ENCODE data around the gene CNIH1. TPM values are rescaled to one million over a fixed set of nuclear protein-coding genes. Genes with fewer than 3 reads are reported as not detected.

The CNIH1 gene
- total RNA-seq, 1 donor from 2014 or later: 105 TPM

DNA sequence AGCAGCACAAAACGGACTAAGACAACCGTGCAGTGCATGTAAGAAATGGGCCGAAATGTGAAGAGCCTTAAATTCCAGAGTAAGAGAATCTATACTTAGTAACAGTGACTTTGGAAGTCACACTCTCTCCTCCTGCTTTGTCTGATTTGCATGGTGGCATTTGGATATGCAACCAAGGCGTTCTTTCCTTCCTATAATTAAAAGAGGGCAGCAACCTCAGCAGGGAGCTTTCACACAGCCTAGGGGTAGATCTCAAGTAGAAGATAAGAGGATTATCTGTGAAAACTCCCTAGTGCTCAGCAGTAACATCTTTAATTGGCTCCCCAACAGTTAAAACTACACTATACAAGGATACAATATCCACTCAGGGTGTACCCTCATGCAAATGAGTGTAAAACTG is 31.1 kb upstream of the CNIH1 start:
- TF ChIP-seq, protein P1, sequence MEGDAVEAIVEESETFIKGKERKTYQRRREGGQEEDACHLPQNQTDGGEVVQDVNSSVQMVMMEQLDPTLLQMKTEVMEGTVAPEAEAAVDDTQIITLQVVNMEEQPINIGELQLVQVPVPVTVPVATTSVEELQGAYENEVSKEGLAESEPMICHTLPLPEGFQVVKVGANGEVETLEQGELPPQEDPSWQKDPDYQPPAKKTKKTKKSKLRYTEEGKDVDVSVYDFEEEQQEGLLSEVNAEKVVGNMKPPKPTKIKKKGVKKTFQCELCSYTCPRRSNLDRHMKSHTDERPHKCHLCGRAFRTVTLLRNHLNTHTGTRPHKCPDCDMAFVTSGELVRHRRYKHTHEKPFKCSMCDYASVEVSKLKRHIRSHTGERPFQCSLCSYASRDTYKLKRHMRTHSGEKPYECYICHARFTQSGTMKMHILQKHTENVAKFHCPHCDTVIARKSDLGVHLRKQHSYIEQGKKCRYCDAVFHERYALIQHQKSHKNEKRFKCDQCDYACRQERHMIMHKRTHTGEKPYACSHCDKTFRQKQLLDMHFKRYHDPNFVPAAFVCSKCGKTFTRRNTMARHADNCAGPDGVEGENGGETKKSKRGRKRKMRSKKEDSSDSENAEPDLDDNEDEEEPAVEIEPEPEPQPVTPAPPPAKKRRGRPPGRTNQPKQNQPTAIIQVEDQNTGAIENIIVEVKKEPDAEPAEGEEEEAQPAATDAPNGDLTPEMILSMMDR (IDR thresholded peaks at IDR 0.05; ENCODE audit: insufficient read depth, low read length, poor library complexity, severe bottlenecking): no peak
- H3K27me3 ChIP-seq (ENCODE audit: control insufficient read depth, insufficient read depth, low read length): no peaks in the 10 kb centered on the region
- H3K4me3 ChIP-seq (ENCODE audit: low read depth, low read length): no peak overlapping the region
- DNase-seq (ENCODE audit: low read depth): no peak
- no peaks in the 10 kb centered on the region for H3K36me3 ChIP-seq (ENCODE audit: control insufficient read depth, insufficient read depth, low read length)

GRCh38 chr14:54471641-54472040 is 30.5 kb upstream of the CNIH1 start:
- TF ChIP-seq, protein P1 (IDR thresholded peaks at IDR 0.05; ENCODE audit: insufficient read depth, low read length, poor library complexity, severe bottlenecking): no peak
- DNase-seq (ENCODE audit: low read depth): no peak
- Histone ChIP-seq H3K4me3 (ENCODE audit: low read depth, low read length) (no peak overlapping the region), H3K27me3 (ENCODE audit: control insufficient read depth, insufficient read depth, low read length) (no peaks in the 10 kb centered on the region), H3K36me3 (ENCODE audit: control insufficient read depth, insufficient read depth, low read length) (no peaks in the 10 kb centered on the region)

- Histone ChIP-seq H3K27me3 (ENCODE audit: control insufficient read depth, insufficient read depth, low read length) (no peaks in the 10 kb centered on the region), H3K4me3 (ENCODE audit: low read depth, low read length) (no peak overlapping the region), H3K36me3 (ENCODE audit: control insufficient read depth, insufficient read depth, low read length) (no peaks in the 10 kb centered on the region)
- DNase-seq (ENCODE audit: low read depth): no peak
- TF ChIP-seq, protein P1 (IDR thresholded peaks at IDR 0.05; ENCODE audit: insufficient read depth, low read length, poor library complexity, severe bottlenecking): no peak
Measured at GRCh38 chr14:54470701-54471100, 29.5 kb upstream of the CNIH1 start.

DNA sequence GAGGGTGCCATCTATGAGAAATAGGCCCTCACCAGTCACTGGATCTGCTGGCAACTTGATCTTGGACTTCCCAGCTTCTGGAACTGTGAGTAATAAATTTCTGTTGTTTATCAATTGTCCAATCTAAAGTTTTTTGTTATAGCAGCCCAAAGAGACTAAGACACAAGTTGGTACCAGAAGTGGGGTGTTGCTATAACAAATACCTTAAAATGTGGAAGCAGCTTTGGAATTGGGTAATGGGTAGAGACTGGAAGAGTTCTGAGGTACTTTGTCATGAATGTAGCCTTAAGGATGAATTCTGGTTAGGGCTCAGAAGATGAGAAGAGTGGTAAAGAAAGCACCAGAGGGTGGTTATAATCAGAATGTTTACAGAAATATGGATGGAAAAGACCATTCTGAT is 26.1 kb upstream of the CNIH1 start:
- TF ChIP-seq, protein P1 (IDR thresholded peaks at IDR 0.05; ENCODE audit: insufficient read depth, low read length, poor library complexity, severe bottlenecking): no peak
- Histone ChIP-seq H3K4me3 (ENCODE audit: low read depth, low read length) (no peak overlapping the region), H3K27me3 (ENCODE audit: control insufficient read depth, insufficient read depth, low read length) (no peaks in the 10 kb centered on the region), H3K36me3 (ENCODE audit: control insufficient read depth, insufficient read depth, low read length) (no peaks in the 10 kb centered on the region)
- DNase-seq (ENCODE audit: low read depth): no peak

DNA sequence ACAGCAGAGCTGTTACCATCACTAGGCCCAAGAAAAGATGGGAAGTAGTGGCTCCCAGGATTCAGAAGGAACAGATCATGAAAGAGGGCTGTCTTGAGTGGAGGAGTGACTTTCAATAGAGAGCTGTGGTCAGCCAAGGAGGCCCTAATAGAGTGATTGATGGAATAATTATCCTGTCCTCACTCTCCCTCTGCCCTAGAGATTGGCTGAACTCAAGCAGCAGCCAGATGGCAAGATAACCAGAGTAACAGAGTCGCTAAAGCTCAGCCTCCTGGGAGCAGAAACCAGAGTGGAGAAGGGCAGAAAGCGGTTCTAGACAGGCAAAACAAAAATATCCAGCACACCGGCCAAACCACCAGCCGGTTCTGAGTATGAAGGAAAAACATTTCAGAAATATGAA is 24.5 kb upstream of the CNIH1 start:
- Histone ChIP-seq H3K4me3 (ENCODE audit: low read depth, low read length) (no peak overlapping the region), H3K36me3 (ENCODE audit: control insufficient read depth, insufficient read depth, low read length) (no peaks in the 10 kb centered on the region), H3K27me3 (ENCODE audit: control insufficient read depth, insufficient read depth, low read length) (no peaks in the 10 kb centered on the region)
- DNase-seq (ENCODE audit: low read depth): no peak
- TF ChIP-seq, protein P1 (IDR thresholded peaks at IDR 0.05; ENCODE audit: insufficient read depth, low read length, poor library complexity, severe bottlenecking): no peak

GRCh38 chr14:54462048-54462447 is 20.9 kb upstream of the CNIH1 start:
- no peak for DNase-seq (ENCODE audit: low read depth)
- Histone ChIP-seq H3K36me3 (ENCODE audit: control insufficient read depth, insufficient read depth, low read length) (no peaks in the 10 kb centered on the region), H3K27me3 (ENCODE audit: control insufficient read depth, insufficient read depth, low read length) (no peaks in the 10 kb centered on the region), H3K4me3 (ENCODE audit: low read depth, low read length) (no peak overlapping the region)
- TF ChIP-seq, protein P1 (IDR thresholded peaks at IDR 0.05; ENCODE audit: insufficient read depth, low read length, poor library complexity, severe bottlenecking): no peak

All from kidney epithelial cell (primary cell).